A673 (cell line): Measurements from ENCODE around the gene TSPOAP1. TPM values are rescaled to one million over a fixed set of nuclear protein-coding genes. Genes with fewer than 3 reads are reported as not detected.
A peak's percentile ranks its signal among the peaks of the same experiment; 100 is the strongest.

Source experiments
- BruUV-seq: library from RNA; stranded (reverse); fragments of 400-500 nt; replicated peaks from 2 replicates; lab custom pipeline; 2021; lab: Mats Ljungman, UMichigan
- CTCF ChIA-PET: fragments of 300-600 bp; sonication (Branson Sonifier 250); formaldehyde crosslinking; loops from one replicate; lab custom pipeline; 2022; ENCODE audit warnings: antibody characterized with exemption; lab: Charles Lee
- POLR2A ChIA-PET: fragments of 300-600 bp; sonication (Branson Sonifier 250); formaldehyde crosslinking; loops from one replicate; lab custom pipeline; 2022; ENCODE audit warnings: antibody characterized with exemption; ENCODE audit not compliant: low non-redundant PET; lab: Charles Lee
- DNase-seq: peaks from one replicate; pipeline ENCODE4 v3.0.0-alpha.2; 2015; ENCODE audit warnings: low spot score
- H3K27ac ChIP-seq: fragments of 200-600 bp; sonication (generic); 2 replicates; pipeline ENCODE4 v1.5.1; 2016; ENCODE audit warnings: mixed run types, low read depth, mild to moderate bottlenecking, mixed read lengths, antibody characterized with exemption, low read length; ENCODE audit not compliant: poor library complexity, severe bottlenecking
- H3K27me3 ChIP-seq: fragments of 200-600 bp; sonication (generic); replicated peaks from 2 replicates; pipeline ENCODE4 v1.6.1; 2017; ENCODE audit warnings: mixed run types, low read depth, mild to moderate bottlenecking, mixed read lengths, antibody characterized with exemption, low read length; ENCODE audit not compliant: insufficient read depth, poor library complexity
- H3K36me3 ChIP-seq: fragments of 200-600 bp; sonication (generic); 2 replicates; pipeline ENCODE4 v1.6.1; 2016; ENCODE audit warnings: mixed run types, mild to moderate bottlenecking, mixed read lengths, antibody characterized with exemption, low read length; ENCODE audit not compliant: insufficient read depth, poor library complexity, severe bottlenecking
- H3K4me1 ChIP-seq: fragments of 200-600 bp; sonication (generic); 2 replicates; pipeline ENCODE4 v1.6.1; 2017; ENCODE audit warnings: mixed run types, mild to moderate bottlenecking, mixed read lengths, antibody characterized with exemption, low read length; ENCODE audit not compliant: insufficient read depth, poor library complexity, severe bottlenecking
- H3K4me3 ChIP-seq: fragments of 200-600 bp; sonication (generic); 2 replicates; pipeline ENCODE4 v1.5.1; 2016; ENCODE audit warnings: low read depth, mixed run types, mild to moderate bottlenecking, mixed read lengths, low read length; ENCODE audit not compliant: poor library complexity, severe bottlenecking
- H3K9me3 ChIP-seq: fragments of 200-600 bp; sonication (generic); 2 replicates; pipeline ENCODE4 v1.6.1; 2016; ENCODE audit warnings: mixed run types, low read depth, mild to moderate bottlenecking, mixed read lengths, antibody characterized with exemption, low read length; ENCODE audit not compliant: poor library complexity, severe bottlenecking
- CTCF ChIP-seq: fragments of 300-800, 200-600 bp; sonication (generic); conservative IDR thresholded peaks from 2 replicates; pipeline ENCODE4 v1.5.1; 2017; ENCODE audit warnings: low read depth, mild to moderate bottlenecking, antibody characterized with exemption, low read length, moderate library complexity, mixed read lengths
- EZH2 ChIP-seq: fragments of 200-600 bp; sonication (generic); IDR thresholded peaks from 2 replicates; pipeline ENCODE4 v1.6.1; 2017; ENCODE audit warnings: borderline replicate concordance, low read depth, mild to moderate bottlenecking, mixed read lengths, antibody characterized with exemption, low read length; ENCODE audit not compliant: poor library complexity, severe bottlenecking
- intact Hi-C: fragments of 100-400 bp; cut with micrococcal nuclease; formaldehyde crosslinking; loops from one replicate; pipeline ENCODE4 v1.10.0; 2022; ENCODE audit not compliant: unreplicated experiment
- total RNA-seq: library from RNA; stranded (reverse); gene quantifications from 2 replicates; pipeline ENCODE4 v1.2.3, GENCODE V29; 2021

TSPOAP1 gene
- total RNA-seq, 1 experiment from 2014 or later, result 0.21 TPM

GRCh38 chr17:58277802-58278595, 50.6 kb downstream of the TSPOAP1 start:
- DNase-seq, result no peak
- TF ChIP-seq CTCF, result no peak
- no peak for TF ChIP-seq EZH2
- ChIA-PET CTCF (no interaction called here), POLR2A (no interaction called here)
- H3K27me3 ChIP-seq, result peaks cover 25% of the 10 kb centered on the region
- H3K36me3 ChIP-seq, result no peaks in the 10 kb centered on the region
- BruUV-seq, result no TSS peak
- H3K9me3 ChIP-seq, result no peaks in the 10 kb centered on the region
- intact Hi-C loops, result no loop called here
- no peak overlapping the region for H3K4me3 ChIP-seq
- no peak overlapping the region for H3K27ac ChIP-seq
- H3K4me1 ChIP-seq, result no peaks in the 10 kb centered on the region

GRCh38 chr17:58277107-58277801, 51.3 kb downstream of the TSPOAP1 start:
- no peak overlapping the region for H3K4me3 ChIP-seq
- peaks cover 25% of the 10 kb centered on the region for H3K27me3 ChIP-seq
- H3K27ac ChIP-seq, result no peak overlapping the region
- POLR2A ChIA-PET, result no interaction called here
- TF ChIP-seq EZH2 (no peak), CTCF (peak; percentile 53)
- no TSS peak for BruUV-seq
- peak; percentile 33 for DNase-seq
- H3K36me3 ChIP-seq, result no peaks in the 10 kb centered on the region
- intact Hi-C loops, result no loop called here
- CTCF ChIA-PET, result no interaction called here
- H3K4me1 ChIP-seq, result no peaks in the 10 kb centered on the region
- no peaks in the 10 kb centered on the region for H3K9me3 ChIP-seq

DNA sequence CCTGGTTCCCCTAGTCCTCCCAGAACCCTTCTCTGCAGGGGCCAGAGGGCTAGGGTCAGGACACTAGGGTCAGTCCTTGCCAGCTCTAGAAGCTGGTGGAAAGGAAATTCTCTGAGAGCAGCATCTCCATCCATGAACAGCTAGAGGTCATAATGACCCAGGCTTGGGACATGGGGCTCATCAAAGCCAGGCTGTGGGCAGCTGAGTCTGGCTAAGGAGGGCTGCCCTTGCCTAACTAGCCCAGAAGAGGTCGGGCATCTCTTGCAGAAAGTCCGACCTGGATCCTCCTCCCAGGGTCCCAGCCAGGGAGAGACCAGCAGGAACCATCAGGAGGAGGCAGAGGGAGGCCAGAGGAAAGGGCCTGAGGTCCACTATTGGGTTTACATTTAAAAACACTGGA, 52.2 kb downstream of the TSPOAP1 start:
- Histone ChIP-seq H3K4me3 (no peak overlapping the region), H3K27ac (no peak overlapping the region), H3K9me3 (no peaks in the 10 kb centered on the region), H3K27me3 (peaks cover 25% of the 10 kb centered on the region), H3K36me3 (no peaks in the 10 kb centered on the region), H3K4me1 (no peaks in the 10 kb centered on the region)
- no peak for DNase-seq
- intact Hi-C loops, result no loop called here
- BruUV-seq, result no TSS peak
- ChIA-PET CTCF (interaction anchor here (0.5 kb wide), 1 partner anchor 163 kb away, joined by 3 read pairs; no protein-coding TSS in a partner anchor), POLR2A (no interaction called here)
- TF ChIP-seq EZH2 (no peak), CTCF (no peak)
